GDM1 (cell line): Measurements from ENCODE around the gene MAP3K1.

Experiments
- DNase-seq: peaks from one replicate; lab custom pipeline; 2025; lab: John Stamatoyannopoulos, UW

Gene MAP3K1

GRCh38 chr5:56909294-56910209 lies 94.2 kb downstream of the MAP3K1 start, which contains the start of gene SETD9:
TSS of gene SETD9 (plus strand) at chr5:56909596. CDS start at chr5:56909646, 50 bp downstream.
- DNase-seq = peak; percentile 96

- peak; percentile 39 for DNase-seq
Measured at GRCh38 chr5:56910210-56910965, 95.0 kb downstream of the MAP3K1 start.

GRCh38 chr5:56913766-56914165 lies 98.4 kb downstream of the MAP3K1 start:
- no peak for DNase-seq

- DNase-seq = no peak
Measured at GRCh38 chr5:56914678-56915077, 99.3 kb downstream of the MAP3K1 start.

GRCh38 chr5:56917534-56917933 lies 102.2 kb downstream of the MAP3K1 start:
- no peak for DNase-seq

GRCh38 chr5:56918054-56918453 lies 102.7 kb downstream of the MAP3K1 start:
- no peak for DNase-seq

GRCh38 chr5:56919942-56920662 lies 104.8 kb downstream of the MAP3K1 start:
- no peak for DNase-seq

- no peak for DNase-seq
Measured at GRCh38 chr5:56922922-56923321, 107.6 kb downstream of the MAP3K1 start.

- no peak for DNase-seq
Measured at GRCh38 chr5:56934325-56934724, 119.0 kb downstream of the MAP3K1 start.

GRCh38 chr5:56938858-56939257 lies 123.5 kb downstream of the MAP3K1 start:
- no peak for DNase-seq

GRCh38 chr5:56941981-56942380 lies 126.6 kb downstream of the MAP3K1 start:
- no peak for DNase-seq
